Activated CD4-positive, alpha-beta T cell treated with anti-CD3 and anti-CD28 coated beads for 1 hour (primary cell): ENCODE results near the gene FGF2.
"Not testable (repeated sequence)": the region's sequence is repeated elsewhere in the genome, so short reads cannot be mapped to it uniquely, and the experiment has no call there.

Source experiments
- DNase-seq: peaks from one replicate; pipeline ENCODE4 v3.0.0-alpha.2; 2020

The FGF2 gene

GRCh38 chr4:122851568-122851967, 24.9 kb downstream of the FGF2 start:
- DNase-seq: no peak

- DNase-seq: no peak
These were observed 28.1 kb downstream of the FGF2 start for GRCh38 chr4:122854447-122855352.

- DNase-seq: no peak
These were observed 28.8 kb downstream of the FGF2 start for GRCh38 chr4:122855353-122855890.

- DNase-seq: no peak
These were observed 30.5 kb downstream of the FGF2 start for GRCh38 chr4:122857160-122857559.

DNA sequence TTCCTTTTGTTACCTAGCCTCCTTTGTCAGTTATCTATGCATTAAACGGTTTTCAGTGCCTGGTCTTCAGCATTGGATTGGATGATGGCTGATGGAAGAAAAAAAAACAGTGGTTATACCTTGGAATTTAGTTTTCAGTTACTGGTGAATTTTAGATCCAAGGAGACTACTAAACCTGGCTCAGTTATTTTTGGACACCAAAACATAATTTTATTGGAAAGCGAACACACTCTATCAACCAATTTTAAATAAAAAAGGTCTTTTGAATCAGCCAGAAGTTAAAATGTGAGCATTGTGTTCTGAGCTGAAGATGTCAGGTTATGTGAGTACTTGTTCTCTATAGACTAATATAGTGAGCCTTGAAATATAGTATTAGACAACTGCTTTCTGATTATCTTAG, 32.1 kb downstream of the FGF2 start:
- DNase-seq: no peak

DNA sequence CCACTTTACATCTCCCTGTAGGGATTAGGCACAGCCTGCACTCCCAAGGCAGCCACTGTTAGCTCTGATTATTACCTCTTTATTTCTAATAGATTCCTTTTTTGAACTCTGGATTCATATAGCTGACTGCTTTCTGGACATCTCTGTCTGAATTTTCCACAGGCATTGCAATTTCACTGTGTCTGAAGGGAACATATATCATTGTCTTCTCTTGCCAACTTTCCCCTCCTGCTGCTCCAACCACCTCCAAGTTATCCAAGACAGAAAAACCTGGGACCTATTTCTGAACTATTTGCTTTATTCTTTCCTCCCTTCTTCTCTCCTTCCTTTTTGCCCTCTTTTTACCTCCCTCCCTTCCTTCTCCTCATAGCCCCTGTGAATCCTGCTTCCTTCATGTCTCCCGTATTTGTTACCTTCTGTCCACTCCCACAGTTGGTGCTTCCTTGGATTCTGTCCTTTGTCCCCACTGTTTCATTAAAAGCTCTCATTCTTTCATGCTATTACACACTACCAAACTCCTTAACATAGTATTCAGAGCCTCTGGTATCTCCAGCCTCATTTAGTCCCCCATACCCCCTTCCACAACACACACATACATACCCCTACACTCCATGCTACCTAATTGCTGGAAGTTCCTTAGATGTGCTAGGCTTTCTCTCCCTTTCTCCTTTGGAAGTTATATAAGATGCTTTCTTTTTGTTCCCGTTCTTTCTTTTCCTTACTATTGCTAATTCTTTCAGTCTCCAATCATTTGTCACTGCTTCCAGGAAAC, 34.7 kb downstream of the FGF2 start:
- DNase-seq: no peak

DNA sequence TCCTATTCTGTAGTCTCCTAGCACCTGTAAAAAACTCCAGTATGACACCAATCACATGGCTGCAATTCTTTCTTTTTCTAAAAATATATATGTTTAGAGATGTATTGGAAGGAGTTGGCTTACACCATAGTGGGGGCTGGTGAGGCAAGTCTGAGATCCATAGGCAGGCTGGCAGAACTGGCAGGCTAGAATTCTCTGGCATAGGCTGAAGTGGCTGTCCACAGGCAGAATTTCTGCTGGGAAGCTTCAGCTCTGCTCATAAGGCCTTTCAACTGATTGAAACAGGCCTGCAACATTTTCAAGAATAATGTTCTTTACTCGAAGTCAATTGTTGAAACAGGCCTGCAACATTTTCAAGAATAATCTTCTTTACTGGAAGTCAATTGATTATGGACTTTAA, 37.0 kb downstream of the FGF2 start:
- no peak for DNase-seq

DNA sequence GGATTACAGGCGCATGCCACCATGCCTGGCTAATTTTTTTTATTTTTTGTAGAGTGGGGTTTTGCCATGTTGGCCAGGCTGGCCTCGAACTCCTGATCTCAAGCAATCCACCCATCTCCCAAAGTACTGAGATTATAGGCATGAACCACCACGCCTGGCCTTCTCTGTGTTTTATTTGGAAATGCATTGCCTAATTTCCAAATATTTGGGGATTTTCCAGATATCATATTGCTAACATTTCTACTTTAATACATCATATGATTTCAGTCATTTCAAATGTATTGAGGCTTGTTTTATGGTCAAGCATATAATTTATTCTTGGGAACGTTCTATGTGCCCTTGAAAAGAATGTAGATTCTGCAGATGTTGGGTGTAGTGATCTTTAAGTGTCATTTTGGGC, 38.8 kb downstream of the FGF2 start:
- no peak for DNase-seq

DNA sequence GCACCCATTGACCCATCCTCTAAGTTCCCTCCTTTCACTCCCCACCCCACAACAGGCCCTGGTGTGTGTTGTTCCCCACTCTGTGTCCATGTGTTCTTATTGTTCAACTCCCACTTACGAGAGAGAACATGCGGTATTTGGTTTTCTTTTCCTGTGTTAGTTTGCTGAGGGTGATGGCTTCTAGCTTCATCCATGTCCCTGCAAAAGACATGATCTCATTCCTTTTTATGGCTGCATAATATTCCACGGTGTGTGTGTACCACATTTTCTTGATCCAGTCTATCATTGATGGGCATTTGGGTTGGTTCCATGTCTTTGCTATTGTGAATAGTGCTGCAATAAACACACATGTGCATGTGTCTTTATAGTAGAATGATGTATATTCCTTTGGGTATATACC, 41.6 kb downstream of the FGF2 start:
- not testable (repeated sequence) for DNase-seq

DNA sequence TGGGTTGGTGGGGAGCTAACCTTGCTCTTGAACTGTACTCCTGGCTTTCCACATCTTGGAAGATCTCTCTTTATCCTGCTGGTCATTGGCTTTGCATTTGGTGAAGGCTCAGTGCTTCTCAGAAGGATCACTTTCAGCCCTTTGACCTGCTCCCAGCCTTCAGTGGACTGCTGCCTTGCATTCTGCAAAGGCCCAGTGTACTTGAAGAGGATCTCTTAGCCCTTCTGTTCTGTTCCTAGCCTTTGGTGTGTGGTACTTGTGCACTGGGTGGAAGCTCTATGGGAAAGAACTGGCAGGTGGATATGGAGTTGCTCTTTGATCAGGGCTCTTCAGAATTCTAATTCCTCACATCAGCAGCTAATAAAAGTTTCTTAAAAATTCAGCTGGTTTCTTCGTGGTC, 46.5 kb downstream of the FGF2 start:
- no peak for DNase-seq

GRCh38 chr4:122873821-122874593, 47.4 kb downstream of the FGF2 start:
- DNase-seq: no peak

- DNase-seq: no peak
These were observed 49.3 kb downstream of the FGF2 start for GRCh38 chr4:122875949-122876348.

- DNase-seq: no peak
These were observed 49.8 kb downstream of the FGF2 start for GRCh38 chr4:122876456-122876855.

DNA sequence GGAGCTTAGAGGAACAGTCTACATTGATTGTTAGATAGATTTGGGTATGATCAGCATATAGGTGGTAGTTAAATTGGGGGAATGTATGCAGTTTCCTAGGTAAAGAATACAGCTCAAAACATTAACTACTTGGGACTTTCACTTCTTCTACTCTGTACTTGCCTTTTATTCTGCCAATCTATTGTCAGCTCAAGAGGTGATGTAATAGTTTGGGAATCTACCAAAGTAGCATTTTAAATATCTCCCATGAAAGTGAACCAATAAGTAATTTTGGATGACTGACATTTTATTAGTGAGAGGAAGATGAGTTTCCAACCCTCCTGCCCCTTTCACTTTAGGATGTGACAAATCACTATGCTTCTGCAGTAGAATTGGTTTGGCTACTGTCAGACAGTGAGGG, 52.4 kb downstream of the FGF2 start:
- DNase-seq: no peak

DNA sequence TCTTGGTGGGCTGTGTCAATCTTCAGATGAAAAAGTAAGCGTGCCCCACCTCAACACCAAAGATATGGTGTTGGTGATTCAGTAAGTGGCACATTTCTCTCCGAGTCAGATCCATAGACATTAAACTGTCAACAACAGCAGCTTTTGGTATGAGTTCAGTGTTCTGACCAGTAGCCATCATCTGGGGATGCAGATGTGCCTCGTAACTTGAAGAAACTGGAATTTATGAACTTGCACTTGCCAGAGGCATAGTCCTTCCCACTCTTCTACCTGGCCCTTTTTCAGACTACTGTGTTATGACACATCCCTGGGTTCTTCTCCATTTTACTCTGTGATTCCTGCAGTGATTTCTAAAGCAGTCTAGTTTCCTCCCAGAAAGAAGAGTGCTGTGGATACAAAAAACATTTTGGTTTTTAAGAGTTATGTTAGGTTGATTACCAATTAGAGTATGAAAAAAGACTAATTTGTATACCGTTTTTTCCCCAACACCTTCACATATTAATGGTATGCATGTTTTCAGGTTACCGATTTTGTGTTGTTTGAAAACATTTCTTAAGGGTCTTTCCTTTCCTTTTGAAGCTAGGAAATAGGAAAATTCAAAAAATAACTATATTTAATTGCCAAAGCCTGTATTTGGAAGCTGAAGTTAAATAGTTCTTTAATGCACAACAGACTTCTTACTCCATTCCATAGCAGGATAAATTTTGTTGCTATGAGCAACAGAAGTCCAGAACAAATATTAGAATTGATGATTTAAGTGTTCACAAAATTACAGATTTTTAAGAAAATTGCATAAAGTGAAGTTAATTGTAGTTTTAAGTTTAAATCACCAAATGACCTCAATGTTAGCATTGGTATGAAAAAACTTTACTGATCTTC, 56.5 kb downstream of the FGF2 start:
- DNase-seq: no peak

DNA sequence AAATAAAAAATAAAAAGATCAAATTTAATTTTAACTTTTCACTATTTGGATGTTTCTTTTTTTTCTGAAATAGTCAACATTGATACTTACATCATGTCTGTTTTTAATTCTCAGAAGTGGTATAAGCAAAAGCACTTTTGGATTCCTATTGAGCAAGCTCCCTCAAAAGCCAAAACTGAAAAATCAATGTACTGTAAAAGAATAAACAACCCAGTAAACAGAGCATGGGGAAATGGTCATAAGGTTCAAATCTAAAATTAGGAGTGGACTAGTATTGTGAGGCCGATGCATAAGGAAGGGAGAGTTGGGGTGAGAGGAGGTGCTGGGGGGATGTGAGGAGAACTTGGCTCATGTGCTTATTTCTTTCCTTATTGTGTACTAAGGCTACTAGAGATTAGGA, 57.9 kb downstream of the FGF2 start:
- no peak for DNase-seq

GRCh38 chr4:122889726-122890125, 63.1 kb downstream of the FGF2 start:
- DNase-seq: no peak

GRCh38 chr4:122890147-122890795, 63.6 kb downstream of the FGF2 start:
- no peak for DNase-seq

GRCh38 chr4:122894827-122895226, 68.2 kb downstream of the FGF2 start:
- no peak for DNase-seq

DNA sequence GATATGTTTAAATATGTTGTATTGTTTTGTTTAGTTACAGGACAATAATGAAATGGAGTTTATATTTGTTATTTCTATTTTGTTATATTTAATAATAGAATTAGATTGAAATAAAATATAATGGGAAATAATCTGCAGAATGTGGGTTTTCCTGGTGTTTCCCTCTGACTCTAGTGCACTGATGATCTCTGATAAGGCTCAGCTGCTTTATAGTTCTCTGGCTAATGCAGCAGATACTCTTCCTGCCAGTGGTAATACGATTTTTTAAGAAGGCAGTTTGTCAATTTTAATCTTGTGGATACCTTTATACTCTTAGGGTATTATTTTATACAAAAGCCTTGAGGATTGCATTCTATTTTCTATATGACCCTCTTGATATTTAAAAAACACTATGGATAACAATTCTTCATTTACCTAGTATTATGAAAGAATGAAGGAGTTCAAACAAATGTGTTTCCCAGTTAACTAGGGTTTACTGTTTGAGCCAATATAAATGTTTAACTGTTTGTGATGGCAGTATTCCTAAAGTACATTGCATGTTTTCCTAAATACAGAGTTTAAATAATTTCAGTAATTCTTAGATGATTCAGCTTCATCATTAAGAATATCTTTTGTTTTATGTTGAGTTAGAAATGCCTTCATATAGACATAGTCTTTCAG, 68.8 kb downstream of the FGF2 start:
- DNase-seq: no peak

DNA sequence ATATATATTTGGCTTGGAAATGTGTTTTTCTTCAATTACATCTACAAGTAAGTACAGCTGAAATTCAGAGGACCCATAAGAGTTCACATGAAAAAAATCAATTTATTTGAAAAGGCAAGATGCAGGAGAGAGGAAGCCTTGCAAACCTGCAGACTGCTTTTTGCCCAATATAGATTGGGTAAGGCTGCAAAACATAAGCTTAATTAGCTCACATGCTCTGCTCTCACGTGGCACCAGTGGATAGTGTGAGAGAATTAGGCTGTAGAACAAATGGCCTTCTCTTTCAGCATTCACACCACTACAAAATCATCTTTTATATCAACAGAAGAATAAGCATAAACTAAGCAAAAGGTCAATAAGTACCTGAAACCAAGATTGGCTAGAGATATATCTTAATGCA, 69.6 kb downstream of the FGF2 start:
- no peak for DNase-seq
